Mesendoderm (in vitro differentiated cells): ENCODE results near the gene RAB6B.

Experiments
- DNase-seq: peaks from one replicate; pipeline ENCODE4 v3.0.0; 2013
- H2AK5ac ChIP-seq: 2 replicates; pipeline ENCODE4 v1.6.1; 2013; ENCODE audit warnings: low read length, inconsistent platforms
- H2BK120ac ChIP-seq: 2 replicates; pipeline ENCODE4 v1.6.1; 2013; ENCODE audit warnings: low read depth, mild to moderate bottlenecking, low read length, moderate library complexity, mixed read lengths
- H2BK15ac ChIP-seq: replicated peaks from 2 replicates; pipeline ENCODE4 v1.6.1; 2013; ENCODE audit warnings: low read depth, mild to moderate bottlenecking, moderate library complexity
- H2BK5ac ChIP-seq: 2 replicates; pipeline ENCODE4 v1.6.1; 2013; ENCODE audit warnings: low read length, inconsistent platforms
- H3K18ac ChIP-seq: 2 replicates; pipeline ENCODE4 v1.6.1; 2013; ENCODE audit warnings: mild to moderate bottlenecking, low read length, mixed read lengths
- H3K23ac ChIP-seq: one replicate; pipeline ENCODE4 v1.6.1; 2013; ENCODE audit warnings: low read length
- H3K27ac ChIP-seq: 2 replicates; pipeline ENCODE4 v1.5.1; 2013; ENCODE audit warnings: low read depth, mild to moderate bottlenecking, inconsistent platforms, low read length, moderate library complexity
- H3K27me3 ChIP-seq: 2 replicates; pipeline ENCODE4 v1.6.1; 2013; ENCODE audit warnings: low read length, control low read depth, mild to moderate bottlenecking, inconsistent platforms; ENCODE audit not compliant: insufficient read depth, poor library complexity
- H3K36me3 ChIP-seq: 2 replicates; pipeline ENCODE4 v1.6.1; 2013; ENCODE audit warnings: low read length, inconsistent platforms; ENCODE audit not compliant: control insufficient read depth, insufficient read depth
- H3K4ac ChIP-seq: one replicate; pipeline ENCODE4 v1.6.1; 2013; ENCODE audit warnings: low read depth, mild to moderate bottlenecking, low read length, moderate library complexity
- H3K4me1 ChIP-seq: 2 replicates; pipeline ENCODE4 v1.6.1; 2013; ENCODE audit warnings: low read depth, low read length, inconsistent platforms; ENCODE audit not compliant: control insufficient read depth
- H3K4me2 ChIP-seq: 2 replicates; pipeline ENCODE4 v1.6.1; 2013; ENCODE audit warnings: low read length
- H3K4me3 ChIP-seq: 2 replicates; pipeline ENCODE4 v1.5.1; 2013; ENCODE audit warnings: mild to moderate bottlenecking, low read length
- H3K56ac ChIP-seq: one replicate; pipeline ENCODE4 v1.6.1; 2013; ENCODE audit warnings: low read length
- H3K79me1 ChIP-seq: 2 replicates; pipeline ENCODE4 v1.6.1; 2013; ENCODE audit warnings: low read length, inconsistent platforms
- H3K79me2 ChIP-seq: 2 replicates; pipeline ENCODE4 v1.6.1; 2013; ENCODE audit warnings: mild to moderate bottlenecking, low read length; ENCODE audit not compliant: control insufficient read depth, insufficient read depth
- H3K9ac ChIP-seq: 2 replicates; pipeline ENCODE4 v1.6.1; 2013; ENCODE audit warnings: low read length, inconsistent platforms
- H4K5ac ChIP-seq: one replicate; pipeline ENCODE4 v1.6.1; 2013; ENCODE audit warnings: low read length
- H4K8ac ChIP-seq: one replicate; pipeline ENCODE4 v1.6.1; 2013; ENCODE audit warnings: low read depth, mild to moderate bottlenecking, control low read depth, low read length, moderate library complexity
- WGBS: extraction: QIAGEN DNeasy Blood & Tissue Kit; methylation state at CpG from one replicate; pipeline ENCODE4 v1.1.7; 2013; ENCODE audit warnings: low lambda C conversion rate, missing lambda C conversion rate; ENCODE audit not compliant: insufficient coverage; ENCODE audit errors: extremely low coverage; 5-methylcytosine and 5-hydroxymethylcytosine counted together

The RAB6B gene

DNA sequence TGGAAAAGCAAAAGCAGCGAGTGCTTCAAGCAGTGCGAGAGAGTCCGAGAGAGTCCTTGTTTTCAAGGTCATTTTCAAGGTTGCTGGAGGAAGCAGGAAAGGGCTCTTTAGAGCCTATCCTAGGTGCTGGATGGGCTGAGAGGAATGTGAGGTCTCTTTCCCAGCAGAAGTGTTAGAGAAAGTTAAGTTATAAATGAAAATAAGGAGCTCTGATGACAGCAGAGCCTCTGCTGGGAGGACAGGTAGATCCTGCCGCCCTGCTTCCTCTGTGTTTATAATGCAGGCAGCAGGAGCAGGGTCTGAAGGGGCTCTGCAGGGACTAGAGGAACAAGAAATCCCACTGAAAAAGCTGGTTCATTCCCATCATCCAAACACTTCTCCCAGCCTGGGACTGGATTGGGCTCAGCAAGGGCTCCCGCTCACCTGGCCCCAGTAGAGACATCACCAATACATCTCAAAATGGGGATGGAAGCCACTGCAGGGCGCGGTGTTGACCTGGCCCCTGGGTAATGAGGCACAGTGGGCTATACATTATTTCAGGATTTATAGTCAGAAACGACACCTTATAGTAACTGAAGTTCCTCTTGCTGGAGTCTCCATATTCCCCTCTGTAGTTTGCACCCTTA, 41.5 kb upstream of the RAB6B start:
- H3K79me1 ChIP-seq: no peaks in the 10 kb centered on the region
- no peak overlapping the region for H3K4me3 ChIP-seq
- H3K4ac ChIP-seq: no peak overlapping the region
- peaks cover 7% of the 10 kb centered on the region for H3K36me3 ChIP-seq
- DNase-seq: no peak
- no peaks in the 10 kb centered on the region for H3K79me2 ChIP-seq
- H3K4me1 ChIP-seq: no peaks in the 10 kb centered on the region
- no peak overlapping the region for H2BK15ac ChIP-seq
- no peak overlapping the region for H4K5ac ChIP-seq
- no peak overlapping the region for H3K9ac ChIP-seq
- H2BK120ac ChIP-seq: no peak overlapping the region
- no peak overlapping the region for H2AK5ac ChIP-seq
- no peak overlapping the region for H4K8ac ChIP-seq
- no peak overlapping the region for H3K27ac ChIP-seq
- no peak overlapping the region for H3K4me2 ChIP-seq
- WGBS: no CpG with 5 or more reads among the region's 8 CpGs
- no peaks in the 10 kb centered on the region for H3K27me3 ChIP-seq
- H3K18ac ChIP-seq: no peak overlapping the region
- no peak overlapping the region for H3K56ac ChIP-seq
- no peak overlapping the region for H3K23ac ChIP-seq
- H2BK5ac ChIP-seq: no peak overlapping the region

DNA sequence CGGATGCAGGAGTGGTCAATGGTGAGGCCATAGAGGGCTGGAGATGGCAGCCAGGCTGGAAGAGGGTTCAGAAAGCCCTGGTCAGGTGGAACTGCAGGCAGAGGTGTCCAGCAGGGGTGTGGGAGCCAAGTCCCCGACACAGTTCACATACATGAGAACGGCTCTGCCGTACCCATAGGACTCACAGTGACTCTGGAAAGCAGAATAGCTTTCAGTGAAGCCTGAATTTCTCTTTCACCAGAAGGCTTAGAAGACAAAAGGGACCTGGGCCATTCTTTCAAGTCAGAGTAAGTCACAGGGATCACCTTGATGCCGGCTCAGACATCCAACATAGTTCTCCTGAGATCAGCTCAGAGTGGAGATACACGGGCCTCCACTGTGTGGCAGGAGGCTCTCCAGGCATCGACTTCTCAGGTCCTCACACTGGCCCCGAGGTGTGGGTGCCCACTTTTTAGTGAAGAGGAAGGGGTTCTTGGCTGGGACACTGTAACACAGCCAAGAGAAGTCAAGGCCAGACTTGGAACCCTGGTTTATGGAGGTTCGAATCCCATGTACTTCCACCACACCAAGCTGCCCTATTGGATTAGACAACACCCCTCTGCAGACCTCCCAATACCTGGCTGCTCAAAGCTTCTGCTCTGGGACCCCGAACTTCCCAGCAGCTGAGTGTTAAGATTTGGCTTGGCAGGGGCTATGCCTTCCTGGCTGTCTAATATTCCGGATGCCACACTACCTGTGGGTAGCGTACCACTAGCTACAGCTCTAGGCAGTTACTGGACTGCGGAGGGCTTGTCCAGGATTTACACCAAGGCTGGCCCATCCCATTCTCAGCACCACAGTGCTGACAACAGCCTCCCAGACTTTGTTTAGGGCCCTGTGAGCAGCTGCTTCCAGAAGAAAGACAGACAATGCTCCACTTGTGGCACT, 40.4 kb upstream of the RAB6B start:
- Histone ChIP-seq H4K5ac (no peak overlapping the region), H2BK5ac (no peak overlapping the region), H3K23ac (no peak overlapping the region), H2BK15ac (no peak overlapping the region), H3K4me3 (no peak overlapping the region), H4K8ac (no peak overlapping the region), H3K79me2 (no peaks in the 10 kb centered on the region), H3K4me1 (no peaks in the 10 kb centered on the region), H3K4ac (no peak overlapping the region), H3K9ac (no peak overlapping the region), H2AK5ac (no peak overlapping the region), H3K79me1 (no peaks in the 10 kb centered on the region), H3K56ac (no peak overlapping the region), H3K4me2 (no peak overlapping the region), H3K18ac (no peak overlapping the region), H3K27me3 (no peaks in the 10 kb centered on the region), H3K36me3 (peaks cover 7% of the 10 kb centered on the region), H3K27ac (no peak overlapping the region), H2BK120ac (no peak overlapping the region)
- WGBS: no CpG with 5 or more reads among the region's 13 CpGs
- DNase-seq: no peak

GRCh38 chr3:133934996-133935842, 39.5 kb upstream of the RAB6B start:
- H2BK5ac ChIP-seq: no peak overlapping the region
- no peak overlapping the region for H3K23ac ChIP-seq
- H3K27me3 ChIP-seq: no peaks in the 10 kb centered on the region
- no peak overlapping the region for H3K4me3 ChIP-seq
- no peak overlapping the region for H2AK5ac ChIP-seq
- no CpG with 5 or more reads among the region's 11 CpGs for WGBS
- no peak overlapping the region for H3K18ac ChIP-seq
- no peaks in the 10 kb centered on the region for H3K79me1 ChIP-seq
- H3K36me3 ChIP-seq: peaks cover 3% of the 10 kb centered on the region
- H3K79me2 ChIP-seq: no peaks in the 10 kb centered on the region
- no peak overlapping the region for H3K4ac ChIP-seq
- no peak overlapping the region for H2BK15ac ChIP-seq
- H2BK120ac ChIP-seq: no peak overlapping the region
- no peak overlapping the region for H3K4me2 ChIP-seq
- H3K9ac ChIP-seq: no peak overlapping the region
- no peak overlapping the region for H4K8ac ChIP-seq
- no peak overlapping the region for H3K27ac ChIP-seq
- H4K5ac ChIP-seq: no peak overlapping the region
- no peaks in the 10 kb centered on the region for H3K4me1 ChIP-seq
- DNase-seq: no peak
- no peak overlapping the region for H3K56ac ChIP-seq

DNA sequence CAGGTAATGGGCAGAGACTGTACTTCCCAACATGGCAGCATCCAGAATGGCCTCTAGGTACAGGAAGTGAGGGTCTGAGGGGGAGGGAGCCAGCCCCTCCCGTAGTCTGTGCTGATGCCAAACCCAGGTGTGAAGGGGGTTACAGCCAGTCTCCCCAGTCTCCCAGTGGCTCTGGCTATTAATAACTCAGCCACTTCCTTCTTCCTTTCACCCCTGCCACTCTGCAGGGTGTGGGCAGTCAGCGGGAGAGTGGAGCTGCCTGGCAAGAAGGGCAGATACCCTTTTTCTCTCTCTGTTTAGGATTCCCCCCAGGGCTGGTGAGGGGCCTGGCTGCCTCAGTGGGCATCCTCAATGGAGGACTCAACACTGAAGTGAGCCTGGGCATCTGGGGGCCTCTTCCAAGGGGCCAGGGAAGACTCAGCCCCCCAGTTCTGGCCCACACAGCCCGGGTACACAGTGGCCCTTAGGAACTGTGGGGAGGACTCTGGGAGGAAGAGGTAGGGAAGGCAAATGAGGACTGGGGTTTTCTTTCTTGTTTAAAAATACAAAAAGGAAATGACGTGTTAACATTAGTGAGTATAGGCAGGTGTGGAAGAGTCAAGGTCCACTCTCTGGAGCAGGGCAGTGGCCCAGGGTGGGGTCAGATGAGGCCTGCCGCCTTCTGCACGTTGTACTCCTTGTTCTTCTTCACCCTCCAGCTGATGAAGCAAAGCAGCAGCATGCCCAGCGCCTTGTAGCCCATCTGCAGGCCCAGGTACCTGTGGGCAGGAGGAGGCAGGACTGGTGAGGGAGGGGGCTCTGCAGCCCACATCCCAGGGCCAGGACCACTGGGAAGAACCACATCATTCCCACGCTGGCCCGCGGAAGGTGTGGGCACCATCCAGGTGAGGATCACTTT, 38.6 kb upstream of the RAB6B start:
- Histone ChIP-seq H3K79me1 (no peaks in the 10 kb centered on the region), H2AK5ac (no peak overlapping the region), H3K4ac (no peak overlapping the region), H4K8ac (no peak overlapping the region), H3K36me3 (peaks cover 3% of the 10 kb centered on the region), H3K27me3 (no peaks in the 10 kb centered on the region), H3K9ac (no peak overlapping the region), H2BK5ac (no peak overlapping the region), H3K23ac (no peak overlapping the region), H3K56ac (no peak overlapping the region), H3K4me1 (no peaks in the 10 kb centered on the region), H2BK120ac (no peak overlapping the region), H3K27ac (no peak overlapping the region), H2BK15ac (no peak overlapping the region), H3K18ac (no peak overlapping the region), H3K79me2 (no peaks in the 10 kb centered on the region), H3K4me3 (no peak overlapping the region), H4K5ac (no peak overlapping the region), H3K4me2 (no peak overlapping the region)
- DNase-seq: no peak
- WGBS: no CpG with 5 or more reads among the region's 10 CpGs
